Osteocyte (in vitro differentiated cells): ENCODE results near the gene NPRL2. TPM values are rescaled to one million over a fixed set of nuclear protein-coding genes. Genes with fewer than 3 reads are reported as not detected.

Experiments used
- DNase-seq: peaks from one replicate; pipeline ENCODE4 v3.0.0; 2021; ENCODE audit warnings: mixed read lengths; ENCODE audit not compliant: unreplicated experiment; ENCODE audit errors: extremely low spot score
- H3K27ac Mint-ChIP-seq: one replicate; pipeline ENCODE4 v1.8.0; 2021; ENCODE audit warnings: mild to moderate bottlenecking, mixed read lengths; ENCODE audit not compliant: unreplicated experiment
- H3K27me3 Mint-ChIP-seq: one replicate; pipeline ENCODE4 v1.8.0; 2021; ENCODE audit warnings: mixed read lengths; ENCODE audit not compliant: unreplicated experiment
- H3K36me3 Mint-ChIP-seq: one replicate; pipeline ENCODE4 v1.8.0; 2021; ENCODE audit warnings: mixed read lengths; ENCODE audit not compliant: unreplicated experiment
- H3K4me1 Mint-ChIP-seq: one replicate; pipeline ENCODE4 v1.8.0; 2021; ENCODE audit warnings: mixed read lengths; ENCODE audit not compliant: unreplicated experiment
- H3K4me3 Mint-ChIP-seq: one replicate; pipeline ENCODE4 v1.8.0; 2021; ENCODE audit warnings: mild to moderate bottlenecking, moderate library complexity, mixed read lengths; ENCODE audit not compliant: unreplicated experiment
- H3K9me3 Mint-ChIP-seq: one replicate; pipeline ENCODE4 v1.8.0; 2021; ENCODE audit warnings: mixed read lengths; ENCODE audit not compliant: unreplicated experiment
- total RNA-seq: library from RNA; stranded (reverse); gene quantifications from 2 replicates; pipeline ENCODE4 v1.2.1, GENCODE V29; 2021
- TF ChIP-seq, protein P1 (sequence below): fragments of 200-600 bp; sonication (generic); IDR thresholded peaks from 2 replicates; pipeline ENCODE4 v1.5.0; 2021; ENCODE audit warnings: antibody characterized with exemption, mild to moderate bottlenecking, moderate library complexity

The NPRL2 gene
- total RNA-seq, 1 donor from 2014 or later: 21.0 TPM

DNA sequence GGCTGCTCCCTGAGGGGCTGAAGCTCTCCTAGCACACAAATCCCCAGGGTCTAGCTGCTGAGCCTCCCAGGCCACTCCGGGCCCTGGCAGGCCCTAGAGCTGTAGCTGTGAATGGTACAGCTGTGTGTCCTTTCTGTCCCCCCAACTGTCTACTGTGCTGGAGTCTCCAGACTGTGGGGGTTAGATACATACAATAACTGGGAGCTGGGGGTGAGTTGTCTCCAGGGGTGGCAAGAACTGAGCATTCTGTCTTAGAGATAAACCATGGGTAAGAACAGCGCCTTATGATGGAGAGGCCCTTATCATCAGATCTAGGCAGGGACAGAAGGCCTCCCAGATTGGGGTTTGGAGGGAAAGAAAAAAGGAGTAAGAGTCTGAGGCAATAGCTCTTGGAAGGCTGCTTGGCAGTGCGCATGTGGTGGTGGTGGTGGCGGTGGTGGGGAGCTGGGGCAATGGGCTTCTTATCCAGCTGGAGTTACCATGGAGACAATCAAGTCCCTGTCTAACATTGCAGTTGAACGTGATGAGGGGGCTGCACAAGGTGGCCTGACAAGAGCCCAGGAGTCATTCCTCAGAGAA is 3.7 kb upstream of the NPRL2 start:
- Mint-ChIP-seq H3K27me3 (no peaks in the 10 kb centered on the region), H3K9me3 (no peaks in the 10 kb centered on the region), H3K36me3 (peaks cover 8% of the 10 kb centered on the region), H3K4me1 (peaks cover 43% of the 10 kb centered on the region), H3K27ac (no peak overlapping the region), H3K4me3 (no peak overlapping the region)
- DNase-seq: no peak
- TF ChIP-seq, protein P1, sequence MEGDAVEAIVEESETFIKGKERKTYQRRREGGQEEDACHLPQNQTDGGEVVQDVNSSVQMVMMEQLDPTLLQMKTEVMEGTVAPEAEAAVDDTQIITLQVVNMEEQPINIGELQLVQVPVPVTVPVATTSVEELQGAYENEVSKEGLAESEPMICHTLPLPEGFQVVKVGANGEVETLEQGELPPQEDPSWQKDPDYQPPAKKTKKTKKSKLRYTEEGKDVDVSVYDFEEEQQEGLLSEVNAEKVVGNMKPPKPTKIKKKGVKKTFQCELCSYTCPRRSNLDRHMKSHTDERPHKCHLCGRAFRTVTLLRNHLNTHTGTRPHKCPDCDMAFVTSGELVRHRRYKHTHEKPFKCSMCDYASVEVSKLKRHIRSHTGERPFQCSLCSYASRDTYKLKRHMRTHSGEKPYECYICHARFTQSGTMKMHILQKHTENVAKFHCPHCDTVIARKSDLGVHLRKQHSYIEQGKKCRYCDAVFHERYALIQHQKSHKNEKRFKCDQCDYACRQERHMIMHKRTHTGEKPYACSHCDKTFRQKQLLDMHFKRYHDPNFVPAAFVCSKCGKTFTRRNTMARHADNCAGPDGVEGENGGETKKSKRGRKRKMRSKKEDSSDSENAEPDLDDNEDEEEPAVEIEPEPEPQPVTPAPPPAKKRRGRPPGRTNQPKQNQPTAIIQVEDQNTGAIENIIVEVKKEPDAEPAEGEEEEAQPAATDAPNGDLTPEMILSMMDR: no peak

DNA sequence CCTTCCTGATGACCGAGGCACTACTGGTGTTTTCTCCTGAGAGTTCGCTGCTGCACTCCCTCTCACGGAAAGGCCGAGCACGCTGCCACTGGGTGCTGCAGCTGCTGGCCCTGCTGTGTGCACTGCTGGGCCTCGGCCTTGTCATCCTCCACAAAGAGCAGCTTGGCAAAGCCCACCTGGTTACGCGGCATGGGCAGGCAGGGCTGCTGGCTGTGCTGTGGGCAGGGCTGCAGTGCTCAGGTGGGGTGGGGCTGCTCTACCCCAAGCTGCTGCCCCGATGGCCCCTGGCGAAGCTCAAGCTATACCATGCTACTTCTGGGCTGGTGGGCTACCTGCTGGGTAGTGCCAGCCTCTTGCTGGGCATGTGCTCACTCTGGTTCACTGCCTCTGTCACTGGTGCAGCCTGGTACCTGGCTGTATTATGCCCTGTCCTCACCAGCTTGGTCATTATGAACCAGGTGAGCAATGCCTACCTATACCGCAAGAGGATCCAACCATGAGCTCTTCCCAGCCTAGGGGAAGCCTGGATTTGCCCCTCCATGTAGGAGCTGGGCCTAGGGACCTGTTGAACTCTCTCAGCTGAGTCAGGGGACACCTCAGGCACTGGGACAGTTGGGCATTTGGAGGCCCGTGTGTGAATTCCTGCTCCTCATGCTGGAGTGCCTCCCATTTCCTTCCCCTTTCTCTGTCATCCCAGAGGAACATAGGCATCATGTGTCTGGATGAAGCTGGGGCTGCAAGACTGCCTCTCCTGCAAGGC is 2.9 kb upstream of the NPRL2 start:
- Mint-ChIP-seq H3K36me3 (peaks cover 8% of the 10 kb centered on the region), H3K9me3 (no peaks in the 10 kb centered on the region), H3K4me3 (no peak overlapping the region), H3K4me1 (peaks cover 43% of the 10 kb centered on the region), H3K27ac (no peak overlapping the region), H3K27me3 (no peaks in the 10 kb centered on the region)
- no peak for DNase-seq
- TF ChIP-seq, protein P1: no peak

DNA sequence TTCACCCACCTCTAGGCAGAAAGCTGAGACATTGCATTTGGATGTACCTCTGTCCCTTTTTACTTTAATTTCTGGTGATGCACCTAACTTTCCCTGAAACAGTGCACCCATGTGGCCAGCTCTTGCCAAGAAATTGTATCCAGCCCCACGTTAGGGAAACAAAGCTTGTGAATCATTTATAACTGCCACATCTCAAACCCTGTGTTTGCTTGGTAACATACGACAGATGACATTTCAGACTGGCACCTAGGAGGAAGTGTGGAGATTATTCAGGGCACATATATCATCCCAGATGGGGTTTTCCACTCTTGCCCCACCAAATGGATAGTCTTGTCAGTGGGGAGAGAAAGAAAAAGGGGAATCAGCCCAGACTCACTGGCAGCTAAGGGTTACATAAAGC is 2.2 kb upstream of the NPRL2 start:
- Mint-ChIP-seq H3K27ac (no peak overlapping the region), H3K27me3 (no peaks in the 10 kb centered on the region), H3K4me3 (no peak overlapping the region), H3K4me1 (peaks cover 38% of the 10 kb centered on the region), H3K36me3 (peaks cover 8% of the 10 kb centered on the region), H3K9me3 (no peaks in the 10 kb centered on the region)
- TF ChIP-seq, protein P1: peak; percentile 30
- DNase-seq: no peak

DNA sequence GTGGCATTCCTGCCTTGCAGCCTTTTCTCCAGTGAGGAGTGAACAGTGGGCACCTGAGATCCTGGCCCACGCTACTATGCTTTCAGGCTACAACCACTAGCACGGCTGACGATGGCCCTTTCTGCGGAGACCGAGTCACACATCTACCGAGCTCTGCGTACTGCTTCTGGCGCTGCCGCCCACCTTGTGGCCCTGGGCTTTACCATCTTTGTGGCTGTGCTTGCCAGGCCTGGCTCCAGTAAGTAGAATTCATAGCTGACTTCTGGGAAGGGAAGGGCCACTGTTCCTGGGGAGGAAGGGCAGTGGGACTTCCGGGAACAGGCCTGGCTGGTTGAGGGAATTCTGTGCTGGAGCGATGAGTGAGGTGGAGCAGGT is 735 bp upstream of the NPRL2 start:
- Mint-ChIP-seq H3K4me3 (peak overlapping the region; percentile 95), H3K27ac (peak overlapping the region; percentile 98), H3K27me3 (no peaks in the 10 kb centered on the region), H3K36me3 (peaks cover 5% of the 10 kb centered on the region), H3K9me3 (no peaks in the 10 kb centered on the region), H3K4me1 (peaks cover 26% of the 10 kb centered on the region)
- TF ChIP-seq, protein P1: no peak
- DNase-seq: no peak

DNA sequence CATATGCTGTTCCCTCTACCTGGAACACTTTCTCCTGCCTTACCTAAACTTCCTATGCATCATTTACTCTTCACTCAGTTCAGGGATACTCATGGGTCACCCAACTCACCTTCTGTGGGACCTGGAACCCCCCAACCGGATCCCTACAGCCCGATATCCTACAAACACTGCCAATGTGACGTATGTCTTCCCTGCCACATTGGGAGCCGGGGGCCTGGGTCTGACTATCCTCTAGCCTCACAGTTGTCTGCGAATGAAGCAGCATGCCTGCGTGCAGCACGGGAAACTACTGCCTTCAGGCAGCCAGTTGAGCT is 405 bp downstream of the NPRL2 start:
- H3K9me3 Mint-ChIP-seq: no peaks in the 10 kb centered on the region
- peak overlapping the region; percentile 98 for H3K27ac Mint-ChIP-seq
- H3K27me3 Mint-ChIP-seq: no peaks in the 10 kb centered on the region
- H3K4me1 Mint-ChIP-seq: peaks cover 25% of the 10 kb centered on the region
- H3K4me3 Mint-ChIP-seq: peak overlapping the region; percentile 95
- H3K36me3 Mint-ChIP-seq: peaks cover 5% of the 10 kb centered on the region
- TF ChIP-seq, protein P1: no peak
- DNase-seq: no peak
